ENCODE results near the gene NID2.

NID2 gene

GRCh38 chr14:51977075-51977474 lies 91.8 kb downstream of the NID2 start:
- Histone ChIP-seq H3K4me1 (ENCODE audit: insufficient read depth, low read length) (no peaks in the 10 kb centered on the region), H3K9me3 (ENCODE audit: control insufficient read depth, insufficient read depth, low read length) (no peaks in the 10 kb centered on the region), H3K36me3 (ENCODE audit: insufficient read depth, low read length) (no peaks in the 10 kb centered on the region)

GRCh38 chr14:51972566-51972965 lies 96.3 kb downstream of the NID2 start:
- no peak overlapping the region for H3K9ac ChIP-seq (ENCODE audit: low read depth, low read length)
- no peaks in the 10 kb centered on the region for H3K36me3 ChIP-seq (ENCODE audit: insufficient read depth, low read length)
- no peaks in the 10 kb centered on the region for H3K9me3 ChIP-seq (ENCODE audit: control insufficient read depth, insufficient read depth, low read length)
- H3K4me1 ChIP-seq (ENCODE audit: insufficient read depth, low read length): no peaks in the 10 kb centered on the region

More at GRCh38 chr14:51977075-51977474, 91.8 kb downstream of the NID2 start:
- no peak overlapping the region for H3K9ac ChIP-seq (ENCODE audit: low read depth, low read length)

- H3K9ac ChIP-seq (ENCODE audit: low read depth, low read length): no peak overlapping the region
- H3K9me3 ChIP-seq (ENCODE audit: control insufficient read depth, insufficient read depth, low read length): no peaks in the 10 kb centered on the region
- H3K4me1 ChIP-seq (ENCODE audit: insufficient read depth, low read length): no peaks in the 10 kb centered on the region
Observed at GRCh38 chr14:51969852-51970540, 98.9 kb downstream of the NID2 start.

GRCh38 chr14:51967521-51967920 lies 101.3 kb downstream of the NID2 start:
- H3K36me3 ChIP-seq (ENCODE audit: insufficient read depth, low read length): no peaks in the 10 kb centered on the region
- no peaks in the 10 kb centered on the region for H3K9me3 ChIP-seq (ENCODE audit: control insufficient read depth, insufficient read depth, low read length)
- no peak overlapping the region for H3K9ac ChIP-seq (ENCODE audit: low read depth, low read length)
- no peaks in the 10 kb centered on the region for H3K4me1 ChIP-seq (ENCODE audit: insufficient read depth, low read length)

More at GRCh38 chr14:51969852-51970540, 98.9 kb downstream of the NID2 start:
- no peaks in the 10 kb centered on the region for H3K36me3 ChIP-seq (ENCODE audit: insufficient read depth, low read length)

- Histone ChIP-seq H3K9ac (ENCODE audit: low read depth, low read length) (no peak overlapping the region), H3K4me1 (ENCODE audit: insufficient read depth, low read length) (no peaks in the 10 kb centered on the region), H3K36me3 (ENCODE audit: insufficient read depth, low read length) (no peaks in the 10 kb centered on the region; the same call in 1 of the 2 replicates), H3K9me3 (ENCODE audit: control insufficient read depth, insufficient read depth, low read length) (no peaks in the 10 kb centered on the region)
Observed at GRCh38 chr14:51963286-51963685, 105.6 kb downstream of the NID2 start.

GRCh38 chr14:51962711-51963110 lies 106.1 kb downstream of the NID2 start:
- no peaks in the 10 kb centered on the region; the same call in 1 of the 2 replicates for H3K36me3 ChIP-seq (ENCODE audit: insufficient read depth, low read length)

GRCh38 chr14:51960866-51961265 lies 108.0 kb downstream of the NID2 start:
- Histone ChIP-seq H3K4me1 (ENCODE audit: insufficient read depth, low read length) (no peaks in the 10 kb centered on the region), H3K36me3 (ENCODE audit: insufficient read depth, low read length) (no peaks in the 10 kb centered on the region; the same call in 1 of the 2 replicates), H3K9ac (ENCODE audit: low read depth, low read length) (no peak overlapping the region), H3K9me3 (ENCODE audit: control insufficient read depth, insufficient read depth, low read length) (no peaks in the 10 kb centered on the region)

More at GRCh38 chr14:51962711-51963110, 106.1 kb downstream of the NID2 start:
- Histone ChIP-seq H3K9ac (ENCODE audit: low read depth, low read length) (no peak overlapping the region), H3K4me1 (ENCODE audit: insufficient read depth, low read length) (no peaks in the 10 kb centered on the region), H3K9me3 (ENCODE audit: control insufficient read depth, insufficient read depth, low read length) (no peaks in the 10 kb centered on the region)

GRCh38 chr14:51959928-51960327 lies 108.9 kb downstream of the NID2 start:
- Histone ChIP-seq H3K36me3 (ENCODE audit: insufficient read depth, low read length) (no peaks in the 10 kb centered on the region; the same call in 1 of the 2 replicates), H3K9ac (ENCODE audit: low read depth, low read length) (no peak overlapping the region), H3K4me1 (ENCODE audit: insufficient read depth, low read length) (no peaks in the 10 kb centered on the region)

GRCh38 chr14:51957950-51958349 lies 110.9 kb downstream of the NID2 start:
- no peaks in the 10 kb centered on the region; the same call in 1 of the 2 replicates for H3K36me3 ChIP-seq (ENCODE audit: insufficient read depth, low read length)
- no peak overlapping the region for H3K9ac ChIP-seq (ENCODE audit: low read depth, low read length)
- no peaks in the 10 kb centered on the region for H3K4me1 ChIP-seq (ENCODE audit: insufficient read depth, low read length)
- H3K9me3 ChIP-seq (ENCODE audit: control insufficient read depth, insufficient read depth, low read length): no peaks in the 10 kb centered on the region

More at GRCh38 chr14:51959928-51960327, 108.9 kb downstream of the NID2 start:
- H3K9me3 ChIP-seq (ENCODE audit: control insufficient read depth, insufficient read depth, low read length): no peaks in the 10 kb centered on the region
